IMR-90 (cell line): ENCODE measurements around the gene CMKLR1. TPM values are rescaled to one million over a fixed set of nuclear protein-coding genes. Genes with fewer than 3 reads are reported as not detected.

Experiments used
- ATAC-seq: fragments of 200-7000 bp; cut with Tn5 transposase; 2 replicates; pipeline ENCODE4 v1.9.1; 2020; ENCODE audit warnings: low read depth, mild to moderate bottlenecking, moderate library complexity
- BruUV-seq: library from RNA; stranded (reverse); fragments of 400-500 nt; replicated peaks from 2 replicates; lab custom pipeline; 2021; lab: Mats Ljungman, UMichigan
- CTCF ChIA-PET: fragments of 300-600 bp; formaldehyde crosslinking; extraction: SDS; loops from one replicate; lab custom pipeline; 2021; ENCODE audit warnings: antibody characterized with exemption; lab: Yijun Ruan, JAX
- POLR2A ChIA-PET: fragments of 300-600 bp; sonication (Branson Sonifier 250); formaldehyde crosslinking; loops from one replicate; lab custom pipeline; 2022; ENCODE audit warnings: antibody characterized with exemption; ENCODE audit not compliant: unreplicated experiment; lab: Charles Lee
- DNase-seq: peaks from one replicate; pipeline ENCODE4 v3.0.0; 2013
- H2AFZ ChIP-seq: replicated peaks from 2 replicates; pipeline ENCODE3; 2013; ENCODE audit warnings: low read length, mild to moderate bottlenecking; ENCODE audit not compliant: poor library complexity
- H2AK5ac ChIP-seq: 2 replicates; pipeline ENCODE4 v1.6.1; 2013; ENCODE audit warnings: low read depth, low read length, inconsistent platforms
- H2AK9ac ChIP-seq: replicated peaks from 2 replicates; pipeline ENCODE3; 2013; ENCODE audit warnings: mild to moderate bottlenecking, low read depth, low read length, moderate library complexity; ENCODE audit not compliant: poor library complexity
- H2BK120ac ChIP-seq: 2 replicates; pipeline ENCODE4 v1.6.1; 2013; ENCODE audit warnings: low read depth, low read length, inconsistent platforms
- H2BK15ac ChIP-seq: 3 replicates; pipeline ENCODE4 v1.6.1; 2013; ENCODE audit warnings: low read depth, low read length, inconsistent platforms
- H2BK20ac ChIP-seq: 2 replicates; pipeline ENCODE4 v1.6.1; 2013; ENCODE audit warnings: low read depth, mild to moderate bottlenecking, inconsistent platforms, low read length, moderate library complexity
- H2BK5ac ChIP-seq: 2 replicates; pipeline ENCODE4 v1.6.1; 2013; ENCODE audit warnings: mild to moderate bottlenecking, low read depth, low read length, inconsistent platforms; ENCODE audit not compliant: poor library complexity, severe bottlenecking
- H3K14ac ChIP-seq: replicated peaks from 2 replicates; pipeline ENCODE4 v1.6.1; 2013; ENCODE audit warnings: low read depth, low read length, inconsistent platforms
- H3K18ac ChIP-seq: 2 replicates; pipeline ENCODE4 v1.6.1; 2013; ENCODE audit warnings: low read depth, low read length, control low read depth
- H3K23ac ChIP-seq: 2 replicates; pipeline ENCODE4 v1.6.1; 2013; ENCODE audit warnings: low read depth, low read length, inconsistent platforms
- H3K27ac ChIP-seq: 2 replicates; pipeline ENCODE4 v1.5.1; 2013; ENCODE audit warnings: mild to moderate bottlenecking, control low read depth, low read length; ENCODE audit not compliant: insufficient read depth
- H3K27me3 ChIP-seq: 2 replicates; pipeline ENCODE4 v1.6.1; 2013; ENCODE audit warnings: low read length; ENCODE audit not compliant: control insufficient read depth, insufficient read depth
- H3K36me3 ChIP-seq: 2 replicates; pipeline ENCODE4 v1.6.1; 2013; ENCODE audit warnings: low read length, mixed read lengths; ENCODE audit not compliant: control insufficient read depth, insufficient read depth
- H3K4ac ChIP-seq: 2 replicates; pipeline ENCODE4 v1.6.1; 2013; ENCODE audit warnings: low read depth, low read length, inconsistent platforms
- H3K4me1 ChIP-seq: 2 replicates; pipeline ENCODE4 v1.6.1; 2013; ENCODE audit warnings: low read length, mixed read lengths; ENCODE audit not compliant: control insufficient read depth, insufficient read depth
- H3K4me2 ChIP-seq: 2 replicates; pipeline ENCODE4 v1.6.1; 2013; ENCODE audit warnings: low read depth, mild to moderate bottlenecking, control low read depth, low read length, moderate library complexity
- H3K4me3 ChIP-seq: 2 replicates; pipeline ENCODE4 v1.5.1; 2013; ENCODE audit warnings: low read depth, mild to moderate bottlenecking, control low read depth, low read length, moderate library complexity; ENCODE audit not compliant: insufficient read depth
- H3K56ac ChIP-seq: 2 replicates; pipeline ENCODE4 v1.6.1; 2013; ENCODE audit warnings: low read length, inconsistent platforms; ENCODE audit not compliant: insufficient read depth; ENCODE audit errors: extremely low read depth
- H3K79me1 ChIP-seq, 2 experiments: 2 replicates each; pipeline ENCODE4 v1.6.1; 2013; ENCODE audit warnings: low read length in 2 of 2, inconsistent platforms in 1 of 2, low read depth in 1 of 2
- H3K9ac ChIP-seq: 2 replicates; pipeline ENCODE4 v1.6.1; 2013; ENCODE audit warnings: low read depth, low read length, control low read depth
- H3K9me1 ChIP-seq: 2 replicates; pipeline ENCODE4 v1.6.1; 2013; ENCODE audit warnings: low read length, inconsistent platforms; ENCODE audit not compliant: insufficient read depth
- H3K9me3 ChIP-seq: 2 replicates; pipeline ENCODE4 v1.6.1; 2013; ENCODE audit warnings: low read length; ENCODE audit not compliant: control insufficient read depth, insufficient read depth
- H4K20me1 ChIP-seq: 2 replicates; pipeline ENCODE4 v1.6.1; 2013; ENCODE audit warnings: low read length, inconsistent platforms; ENCODE audit not compliant: insufficient read depth
- H4K5ac ChIP-seq: 2 replicates; pipeline ENCODE4 v1.6.1; 2013; ENCODE audit warnings: mild to moderate bottlenecking, low read depth, low read length, control low read depth
- H4K8ac ChIP-seq, 2 experiments: 2 replicates each; pipeline ENCODE4 v1.6.1; 2013; ENCODE audit warnings: low read depth in 2 of 2, low read length in 2 of 2, control low read depth in 1 of 2, inconsistent platforms in 1 of 2
- H4K91ac ChIP-seq: 2 replicates; pipeline ENCODE4 v1.6.1; 2013; ENCODE audit warnings: low read depth, low read length, inconsistent platforms; ENCODE audit not compliant: insufficient read depth
- BHLHE40 ChIP-seq: fragments of 150-350 bp; IDR thresholded peaks from 2 replicates; pipeline ENCODE4 v1.6.1; 2016; ENCODE audit warnings: mild to moderate bottlenecking, low read depth, low read length
- CEBPB ChIP-seq: IDR thresholded peaks from 2 replicates; pipeline ENCODE4 v1.6.1; 2012; ENCODE audit warnings: low read depth, low read length, improper control_type of control experiment
- CHD1 ChIP-seq: IDR thresholded peaks from 2 replicates; pipeline ENCODE4 v1.6.1; 2012; ENCODE audit warnings: low read depth, low read length, improper control_type of control experiment
- CTCF ChIP-seq: conservative IDR thresholded peaks from 2 replicates; pipeline ENCODE4 v1.5.1; 2012; ENCODE audit warnings: mild to moderate bottlenecking, low read depth, low read length, improper control_type of control experiment
- MAFK ChIP-seq: IDR thresholded peaks from 2 replicates; pipeline ENCODE4 v1.6.1; 2012; ENCODE audit warnings: low read depth, low read length, improper control_type of control experiment
- MAZ ChIP-seq: IDR thresholded peaks from 2 replicates; pipeline ENCODE4 v1.6.1; 2012; ENCODE audit warnings: low read depth, mild to moderate bottlenecking, low read length, improper control_type of control experiment, moderate library complexity, borderline replicate concordance
- MXI1 ChIP-seq: IDR thresholded peaks from 2 replicates; pipeline ENCODE4 v1.6.1; 2012; ENCODE audit warnings: low read depth, mild to moderate bottlenecking, low read length, moderate library complexity, borderline replicate concordance
- NFE2L2 ChIP-seq: fragments of 150-350 bp; IDR thresholded peaks from 2 replicates; pipeline ENCODE4 v1.6.1; 2016; ENCODE audit warnings: low read depth, mild to moderate bottlenecking, low read length
- POLR2A ChIP-seq: IDR thresholded peaks from 2 replicates; pipeline ENCODE4 v1.6.1; 2012; ENCODE audit warnings: mild to moderate bottlenecking, low read depth, low read length
- RAD21 ChIP-seq: IDR thresholded peaks from 2 replicates; pipeline ENCODE4 v1.6.1; 2012; ENCODE audit warnings: low read length, improper control_type of control experiment
- RCOR1 ChIP-seq: IDR thresholded peaks from 2 replicates; pipeline ENCODE4 v1.6.1; 2012; ENCODE audit warnings: mild to moderate bottlenecking, low read length, improper control_type of control experiment; ENCODE audit not compliant: insufficient replicate concordance
- RFX5 ChIP-seq: IDR thresholded peaks from 2 replicates; pipeline ENCODE4 v1.8.0; 2012; ENCODE audit warnings: low read depth, mild to moderate bottlenecking, low read length, moderate library complexity
- SMC3 ChIP-seq: fragments of 150-350 bp; IDR thresholded peaks from 2 replicates; pipeline ENCODE4 v1.6.1; 2016; ENCODE audit warnings: low read depth, mild to moderate bottlenecking, antibody characterized with exemption, low read length, moderate library complexity
- USF2 ChIP-seq: fragments of 150-350 bp; IDR thresholded peaks from 2 replicates; pipeline ENCODE4 v1.6.1; 2017; ENCODE audit warnings: mild to moderate bottlenecking, antibody characterized with exemption, low read length, low read depth
- WGBS, 2 experiments: methylation state at CpG; one replicate each; pipeline versions ENCODE4 v1.1.5 to v1.1.7; 2013; ENCODE audit warnings: missing lambda C conversion rate in 2 of 2; ENCODE audit not compliant: insufficient read length in 1 of 2; ENCODE audit errors: extremely low coverage in 2 of 2; 5-methylcytosine and 5-hydroxymethylcytosine counted together
- dilution Hi-C: fragments of 300-500 bp; cut with HindIII; formaldehyde crosslinking; loops from one replicate; pipeline ENCODE4 v1.14.3; 2018; ENCODE audit warnings: low sequenced_read_pairs; ENCODE audit not compliant: unreplicated experiment
- in situ Hi-C: fragments of 300-500 bp; cut with MboI; formaldehyde crosslinking; loops from 3 replicates; pipeline ENCODE4 v1.14.3; 2019; ENCODE audit warnings: low sequenced_read_pairs, inconsistent platforms, mixed read lengths
- intact Hi-C: fragments of 100-400 bp; cut with micrococcal nuclease; formaldehyde crosslinking; loops from 2 replicates; pipeline ENCODE4 v1.10.0; 2022
- polyA plus RNA-seq, 3 experiments: library from polyadenylated mRNA; depleted of rRNA; stranded (reverse); fragments of >200 nt; gene quantifications; 2 replicates each; pipeline ENCODE4 v1.2.3, GENCODE V29; 2012; ENCODE audit warnings: low replicate concordance in 1 of 3
- total RNA-seq: library from RNA; depleted of rRNA; stranded (reverse); fragments of >200 nt; gene quantifications from 2 replicates; pipeline ENCODE4 v1.2.3, GENCODE V29; 2012

CMKLR1 gene
- total and polyA plus RNA-seq, 2 of the 4 experiments (the other 2 are of a cell fraction), result not detected

- no peak overlapping the region for H3K14ac ChIP-seq
- no peak overlapping the region for H3K4me3 ChIP-seq
- no peaks in the 10 kb centered on the region for H3K4me1 ChIP-seq
- no peaks in the 10 kb centered on the region for H3K79me1 ChIP-seq
- no peak overlapping the region for H4K8ac ChIP-seq
- no peak overlapping the region for H2BK120ac ChIP-seq
- no peak overlapping the region for H3K4me2 ChIP-seq
- H4K5ac ChIP-seq, result no peak overlapping the region
- H3K4ac ChIP-seq, result no peak overlapping the region
- POLR2A ChIA-PET, result no interaction called here
- no peaks in the 10 kb centered on the region for H3K9me1 ChIP-seq
- no peak overlapping the region for H3K18ac ChIP-seq
- H2BK15ac ChIP-seq, result no peak overlapping the region
- no peak overlapping the region for H2BK20ac ChIP-seq
- H3K9ac ChIP-seq, result no peak overlapping the region
- no peak for TF ChIP-seq BHLHE40
- no peak for TF ChIP-seq CTCF
- TF ChIP-seq POLR2A, result no peak
- TF ChIP-seq RAD21, result no peak
- no peak for TF ChIP-seq SMC3
- TF ChIP-seq RCOR1, result no peak
- no peak for TF ChIP-seq CEBPB
- no peak for TF ChIP-seq USF2
- TF ChIP-seq RFX5, result no peak
- TF ChIP-seq CHD1, result no peak
- TF ChIP-seq MAZ, result no peak
- TF ChIP-seq MXI1, result no peak
- no peak for TF ChIP-seq NFE2L2
- no peak for TF ChIP-seq MAFK
- H3K56ac ChIP-seq, result no peak overlapping the region
- dilution Hi-C loops (no loop called here), intact Hi-C loops (no loop called here), in situ Hi-C loops (no loop called here)
- H3K27me3 ChIP-seq, result no peaks in the 10 kb centered on the region
- no peaks in the 10 kb centered on the region for H3K9me3 ChIP-seq
- H3K27ac ChIP-seq, result no peak overlapping the region
- no peak overlapping the region for H4K91ac ChIP-seq
- ATAC-seq (no peak), DNase-seq (no peak)
- H3K23ac ChIP-seq, result no peak overlapping the region
- H2AFZ ChIP-seq, result no peak overlapping the region
- H4K20me1 ChIP-seq, result no peaks in the 10 kb centered on the region
- no TSS peak for BruUV-seq
- H2AK5ac ChIP-seq, result no peak overlapping the region
- H3K36me3 ChIP-seq, result no peaks in the 10 kb centered on the region
- H2BK5ac ChIP-seq, result no peak overlapping the region
- CTCF ChIA-PET, result no interaction called here
- no CpG with 5 or more reads among the region's 1 CpG for WGBS, 2 experiments
- no peak overlapping the region for H2AK9ac ChIP-seq
Observed at GRCh38 chr12:108265505-108265904, 73.6 kb downstream of the CMKLR1 start.
